ENCODE results near the gene RPS6KA5. TPM values are rescaled to one million over a fixed set of nuclear protein-coding genes. Genes with fewer than 3 reads are reported as not detected.

RPS6KA5 gene
- total RNA-seq, 2 donors from 2014 or later = 3.3 to 5.1 TPM

DNA sequence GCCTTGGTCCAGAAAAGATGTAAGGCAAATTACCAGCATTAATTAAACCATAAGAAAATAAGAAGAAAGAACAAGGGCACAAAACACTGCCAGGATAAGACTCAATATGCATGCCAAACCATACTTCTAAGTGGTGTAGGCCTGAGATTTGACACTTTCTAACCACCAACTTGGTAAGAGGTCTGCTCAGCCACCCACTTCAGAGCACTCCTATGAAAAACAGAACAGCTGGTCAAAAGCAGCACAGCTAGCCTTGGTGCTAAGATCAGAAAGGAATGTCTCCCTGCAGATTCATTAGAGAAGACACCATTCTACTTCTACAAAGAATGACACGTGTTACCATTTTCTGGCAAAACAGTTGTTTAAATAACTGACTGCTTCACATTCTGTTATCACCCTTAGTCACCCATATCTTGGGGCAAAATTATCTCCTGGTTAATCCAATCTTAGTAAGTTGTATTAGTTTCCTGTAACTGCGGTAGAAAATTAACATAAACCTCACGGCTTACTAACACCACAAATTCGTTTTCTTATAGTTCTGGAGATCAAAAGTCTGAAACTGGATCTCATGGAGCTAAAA, 13.2 kb downstream of the RPS6KA5 start:
- H3K9ac ChIP-seq (ENCODE audit: extremely low read depth, low read length, poor library complexity, severe bottlenecking) = no peak overlapping the region
- H3K4me1 ChIP-seq (ENCODE audit: control insufficient read depth, insufficient read depth, low read length) = peaks cover 4% of the 10 kb centered on the region
- H3K27me3 ChIP-seq (ENCODE audit: control insufficient read depth, insufficient read depth, low read length, poor library complexity, severe bottlenecking) = no peaks in the 10 kb centered on the region
- no peaks in the 10 kb centered on the region for H3K9me3 Mint-ChIP-seq
- H3K4me1 Mint-ChIP-seq = peaks cover 8% of the 10 kb centered on the region
- no peak for DNase-seq
- H3K4me3 Mint-ChIP-seq = no peak overlapping the region
- WGBS, 2 experiments (ENCODE audit: insufficient coverage in 1 of 2, insufficient read length in 1 of 2) = 60 to 92% methylated on average over 2 to 4 of the region's 4 CpGs
- H3K4me3 ChIP-seq (ENCODE audit: low read length) = no peak overlapping the region
- peaks cover 2% of the 10 kb centered on the region for H3K27me3 Mint-ChIP-seq (ENCODE audit: insufficient read depth)
- no peaks in the 10 kb centered on the region for H3K36me3 ChIP-seq (ENCODE audit: control insufficient read depth, insufficient read depth, low read length)
- TF ChIP-seq CTCF (conservative IDR thresholded peaks at IDR 0.05) = no peak
- H3K9me3 ChIP-seq (ENCODE audit: control insufficient read depth, low read length) = no peaks in the 10 kb centered on the region
- no peaks in the 10 kb centered on the region for H3K36me3 Mint-ChIP-seq (ENCODE audit: low read depth)
- H3K27ac Mint-ChIP-seq = no peak overlapping the region
- no peak overlapping the region for H3K27ac ChIP-seq (ENCODE audit: low read depth, low read length)

DNA sequence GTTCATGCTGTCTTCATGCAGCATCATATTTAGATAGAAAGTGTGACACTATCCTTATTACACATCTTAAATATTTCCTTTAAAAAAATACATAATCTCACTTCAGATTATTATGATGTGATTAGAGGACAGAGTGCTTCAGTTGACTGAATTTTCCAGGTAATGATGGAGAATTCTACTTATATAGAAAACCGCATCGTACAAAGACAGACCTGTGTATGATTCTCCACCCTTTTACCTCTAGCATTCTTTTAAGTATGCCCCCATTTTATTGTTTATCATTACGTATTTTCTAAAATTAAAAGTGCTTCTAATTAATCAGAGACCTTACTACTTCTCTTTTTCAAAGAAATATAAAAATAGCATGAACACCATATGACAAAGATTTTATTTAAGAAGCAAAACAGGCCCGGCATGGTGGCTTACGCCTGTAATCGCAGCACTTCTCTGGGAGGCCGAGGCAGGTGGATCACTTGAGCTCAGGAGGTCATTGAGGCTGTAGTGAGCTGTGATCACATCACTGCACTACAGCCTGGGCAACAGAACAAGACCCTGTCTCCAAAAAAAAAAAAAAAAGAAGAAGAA, 13.9 kb downstream of the RPS6KA5 start:
- no peak for TF ChIP-seq CTCF (conservative IDR thresholded peaks at IDR 0.05)
- H3K27me3 ChIP-seq (ENCODE audit: control insufficient read depth, insufficient read depth, low read length, poor library complexity, severe bottlenecking) = no peaks in the 10 kb centered on the region
- H3K4me1 ChIP-seq (ENCODE audit: control insufficient read depth, insufficient read depth, low read length) = peaks cover 4% of the 10 kb centered on the region
- H3K27me3 Mint-ChIP-seq (ENCODE audit: insufficient read depth) = peaks cover 2% of the 10 kb centered on the region
- WGBS, 2 experiments (ENCODE audit: insufficient coverage in 1 of 2, insufficient read length in 1 of 2) = 79 to 90% methylated on average over 3 to 7 of the region's 7 CpGs
- H3K4me3 ChIP-seq (ENCODE audit: low read length) = no peak overlapping the region
- H3K36me3 ChIP-seq (ENCODE audit: control insufficient read depth, insufficient read depth, low read length) = no peaks in the 10 kb centered on the region
- H3K27ac Mint-ChIP-seq = no peak overlapping the region
- no peaks in the 10 kb centered on the region for H3K9me3 Mint-ChIP-seq
- no peak overlapping the region for H3K27ac ChIP-seq (ENCODE audit: low read depth, low read length)
- no peak overlapping the region for H3K4me3 Mint-ChIP-seq
- no peaks in the 10 kb centered on the region for H3K36me3 Mint-ChIP-seq (ENCODE audit: low read depth)
- H3K4me1 Mint-ChIP-seq = peaks cover 8% of the 10 kb centered on the region
- no peak overlapping the region for H3K9ac ChIP-seq (ENCODE audit: extremely low read depth, low read length, poor library complexity, severe bottlenecking)
- DNase-seq = no peak
- H3K9me3 ChIP-seq (ENCODE audit: control insufficient read depth, low read length) = no peaks in the 10 kb centered on the region

DNA sequence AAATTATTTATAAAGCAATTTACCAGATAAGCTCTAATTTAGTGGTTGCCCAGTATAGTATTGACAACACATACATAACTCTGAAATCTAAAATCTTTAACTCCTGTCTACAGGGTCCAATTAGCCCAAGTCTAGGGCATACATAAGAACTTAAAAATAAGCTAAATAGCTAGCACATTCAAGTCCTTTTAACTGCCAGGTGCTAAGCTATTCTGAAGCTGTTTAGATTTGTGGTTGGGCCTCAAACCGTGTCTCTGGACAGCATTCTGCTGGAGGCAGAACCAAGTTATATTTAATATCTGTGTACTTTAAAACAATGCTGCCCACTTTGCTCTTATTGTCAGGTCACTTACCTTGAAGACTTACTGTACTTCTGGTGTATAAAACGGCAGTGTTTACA, 19.0 kb downstream of the RPS6KA5 start:
- no peaks in the 10 kb centered on the region for H3K9me3 Mint-ChIP-seq

More for the DNA sequence above, 19.0 kb downstream of the RPS6KA5 start:
- H3K27me3 Mint-ChIP-seq (ENCODE audit: insufficient read depth) = no peaks in the 10 kb centered on the region
- Histone ChIP-seq H3K27ac (ENCODE audit: low read depth, low read length) (no peak overlapping the region), H3K4me3 (ENCODE audit: low read length) (no peak overlapping the region), H3K9me3 (ENCODE audit: control insufficient read depth, low read length) (no peaks in the 10 kb centered on the region), H3K36me3 (ENCODE audit: control insufficient read depth, insufficient read depth, low read length) (no peaks in the 10 kb centered on the region), H3K4me1 (ENCODE audit: control insufficient read depth, insufficient read depth, low read length) (peaks cover 3% of the 10 kb centered on the region), H3K9ac (ENCODE audit: extremely low read depth, low read length, poor library complexity, severe bottlenecking) (no peak overlapping the region), H3K27me3 (ENCODE audit: control insufficient read depth, insufficient read depth, low read length, poor library complexity, severe bottlenecking) (no peaks in the 10 kb centered on the region)
- H3K36me3 Mint-ChIP-seq (ENCODE audit: low read depth) = no peaks in the 10 kb centered on the region
- no peaks in the 10 kb centered on the region for H3K4me1 Mint-ChIP-seq
- no peak overlapping the region for H3K4me3 Mint-ChIP-seq
- DNase-seq = no peak
- 83 to 88% methylated on average over 2 of the region's 2 CpGs for WGBS, 2 experiments (ENCODE audit: insufficient coverage in 1 of 2, insufficient read length in 1 of 2)
- H3K27ac Mint-ChIP-seq = no peak overlapping the region
- no peak for TF ChIP-seq CTCF (conservative IDR thresholded peaks at IDR 0.05)

Data from endodermal cell (in vitro differentiated cells).